ENCODE results near the gene PIGC.

- TF ChIP-seq CTCF (IDR thresholded peaks at IDR 0.05) (no peak), POLR2A (IDR thresholded peaks at IDR 0.05) (no peak)
Observed at GRCh38 chr1:172485626-172486025, 41.8 kb upstream of the PIGC start.
